Measurements from ENCODE around the gene SCP2D1.

- TF ChIP-seq POLR2A (IDR thresholded peaks at IDR 0.05; ENCODE audit: low read length) (no peak), GATA1 (IDR thresholded peaks at IDR 0.05; ENCODE audit: low read depth, low read length) (no peak)
Measured at GRCh38 chr20:18855882-18856281, 42.3 kb downstream of the SCP2D1 start.
